ENCODE measurements around the gene CDH13.

DNA sequence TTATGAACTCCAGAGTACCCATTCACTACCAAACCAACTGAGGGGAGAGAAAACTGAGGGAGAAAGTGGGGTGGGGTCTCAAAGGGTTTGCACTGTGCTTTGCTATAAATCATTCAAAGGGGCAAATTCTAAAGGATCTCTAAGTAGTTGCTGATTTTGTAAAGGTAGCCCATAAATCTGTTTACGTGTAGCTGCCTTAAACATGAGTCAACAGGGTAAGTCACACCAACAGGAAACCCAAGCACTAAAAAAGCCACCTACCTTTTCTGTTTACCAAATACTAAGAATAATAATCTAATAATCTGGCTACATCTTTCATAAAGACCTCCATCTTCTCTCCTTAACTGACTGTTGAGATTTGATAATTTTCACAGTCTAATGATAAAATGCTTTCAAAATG is 1172.6 kb downstream of the CDH13 start:
- TF ChIP-seq PBX3 (IDR thresholded peaks at IDR 0.05; ENCODE audit: insufficient replicate concordance, low read depth, low read length) (no peak), YBX1 (IDR thresholded peaks at IDR 0.05) (no peak), POLR2AphosphoS5 (IDR thresholded peaks at IDR 0.05; ENCODE audit: low read length) (no peak), NR2F1 (conservative IDR thresholded peaks at IDR 0.05) (no peak), KLF5 (IDR thresholded peaks at IDR 0.05; ENCODE audit: partially characterized antibody) (no peak), SMC3 (IDR thresholded peaks at IDR 0.05; ENCODE audit: borderline replicate concordance, low read length) (no peak), ZNF274 (IDR thresholded peaks at IDR 0.05; ENCODE audit: insufficient read depth, insufficient read length) (no peak), FOXM1 (IDR thresholded peaks at IDR 0.05; ENCODE audit: low read depth, low read length) (no peak), ZNF592 (IDR thresholded peaks at IDR 0.05) (no peak)
- TF ChIP-seq, protein P1, sequence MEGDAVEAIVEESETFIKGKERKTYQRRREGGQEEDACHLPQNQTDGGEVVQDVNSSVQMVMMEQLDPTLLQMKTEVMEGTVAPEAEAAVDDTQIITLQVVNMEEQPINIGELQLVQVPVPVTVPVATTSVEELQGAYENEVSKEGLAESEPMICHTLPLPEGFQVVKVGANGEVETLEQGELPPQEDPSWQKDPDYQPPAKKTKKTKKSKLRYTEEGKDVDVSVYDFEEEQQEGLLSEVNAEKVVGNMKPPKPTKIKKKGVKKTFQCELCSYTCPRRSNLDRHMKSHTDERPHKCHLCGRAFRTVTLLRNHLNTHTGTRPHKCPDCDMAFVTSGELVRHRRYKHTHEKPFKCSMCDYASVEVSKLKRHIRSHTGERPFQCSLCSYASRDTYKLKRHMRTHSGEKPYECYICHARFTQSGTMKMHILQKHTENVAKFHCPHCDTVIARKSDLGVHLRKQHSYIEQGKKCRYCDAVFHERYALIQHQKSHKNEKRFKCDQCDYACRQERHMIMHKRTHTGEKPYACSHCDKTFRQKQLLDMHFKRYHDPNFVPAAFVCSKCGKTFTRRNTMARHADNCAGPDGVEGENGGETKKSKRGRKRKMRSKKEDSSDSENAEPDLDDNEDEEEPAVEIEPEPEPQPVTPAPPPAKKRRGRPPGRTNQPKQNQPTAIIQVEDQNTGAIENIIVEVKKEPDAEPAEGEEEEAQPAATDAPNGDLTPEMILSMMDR (IDR thresholded peaks at IDR 0.05 in 2 of 3, conservative IDR thresholded peaks at IDR 0.05 in 1 of 3; ENCODE audit: control insufficient read depth in 2 of 3, extremely low read depth in 1 of 3, insufficient read depth in 1 of 3, low read depth in 3 of 3, low read length in 3 of 3) = no peak
